ENCODE results near the gene TJP1. TPM values are rescaled to one million over a fixed set of nuclear protein-coding genes. Genes with fewer than 3 reads are reported as not detected.
"Not testable (repeated sequence)": the region's sequence is repeated elsewhere in the genome, so short reads cannot be mapped to it uniquely, and the experiment has no call there.

Gene TJP1
- total RNA-seq, 2 experiments from 2014 or later = not detected

DNA sequence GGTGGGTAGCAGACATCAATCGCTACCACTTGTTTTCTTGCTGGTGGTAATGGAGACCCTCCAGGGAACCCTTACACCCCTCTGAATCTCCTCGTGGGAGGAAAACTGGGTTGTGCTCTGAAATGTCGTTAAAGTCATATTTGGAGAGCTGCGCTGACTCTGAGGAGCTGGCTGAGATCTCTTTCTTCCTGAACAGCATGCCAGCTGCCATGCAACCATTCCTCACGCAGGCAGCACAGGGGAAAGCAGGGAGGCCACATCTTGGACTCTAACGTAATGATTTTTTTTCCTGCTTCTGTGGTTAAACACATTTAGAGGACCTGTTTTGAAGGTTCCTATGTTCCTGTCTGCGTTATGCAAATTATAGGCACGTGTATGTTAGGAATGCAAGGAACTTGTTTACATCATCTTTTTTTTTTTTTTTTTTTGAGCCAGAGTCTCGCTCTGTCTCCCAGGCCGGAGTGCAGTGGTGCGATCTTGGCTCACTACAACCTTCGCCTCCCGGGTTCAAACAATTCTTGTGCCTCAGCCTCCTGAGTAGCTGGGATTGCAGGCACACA, 156.7 kb downstream of the TJP1 start:
- CTCF ChIA-PET = no interaction called here
- H3K4me3 Mint-ChIP-seq = no peak overlapping the region
- H3K27me3 Mint-ChIP-seq = peaks cover 3% of the 10 kb centered on the region
- DNase-seq = no peak
- H3K27ac Mint-ChIP-seq = no peak overlapping the region
- TF ChIP-seq, protein P1, sequence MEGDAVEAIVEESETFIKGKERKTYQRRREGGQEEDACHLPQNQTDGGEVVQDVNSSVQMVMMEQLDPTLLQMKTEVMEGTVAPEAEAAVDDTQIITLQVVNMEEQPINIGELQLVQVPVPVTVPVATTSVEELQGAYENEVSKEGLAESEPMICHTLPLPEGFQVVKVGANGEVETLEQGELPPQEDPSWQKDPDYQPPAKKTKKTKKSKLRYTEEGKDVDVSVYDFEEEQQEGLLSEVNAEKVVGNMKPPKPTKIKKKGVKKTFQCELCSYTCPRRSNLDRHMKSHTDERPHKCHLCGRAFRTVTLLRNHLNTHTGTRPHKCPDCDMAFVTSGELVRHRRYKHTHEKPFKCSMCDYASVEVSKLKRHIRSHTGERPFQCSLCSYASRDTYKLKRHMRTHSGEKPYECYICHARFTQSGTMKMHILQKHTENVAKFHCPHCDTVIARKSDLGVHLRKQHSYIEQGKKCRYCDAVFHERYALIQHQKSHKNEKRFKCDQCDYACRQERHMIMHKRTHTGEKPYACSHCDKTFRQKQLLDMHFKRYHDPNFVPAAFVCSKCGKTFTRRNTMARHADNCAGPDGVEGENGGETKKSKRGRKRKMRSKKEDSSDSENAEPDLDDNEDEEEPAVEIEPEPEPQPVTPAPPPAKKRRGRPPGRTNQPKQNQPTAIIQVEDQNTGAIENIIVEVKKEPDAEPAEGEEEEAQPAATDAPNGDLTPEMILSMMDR (IDR thresholded peaks at IDR 0.05) = no peak
- H3K9me3 Mint-ChIP-seq = no peaks in the 10 kb centered on the region
- no peaks in the 10 kb centered on the region for H3K36me3 Mint-ChIP-seq (ENCODE audit: low read depth)
- ATAC-seq = no peak
- no peaks in the 10 kb centered on the region for H3K4me1 Mint-ChIP-seq (ENCODE audit: low read depth)
- intact Hi-C loops (cut with micrococcal nuclease) = no loop called here
- POLR2A ChIA-PET = no interaction called here

DNA sequence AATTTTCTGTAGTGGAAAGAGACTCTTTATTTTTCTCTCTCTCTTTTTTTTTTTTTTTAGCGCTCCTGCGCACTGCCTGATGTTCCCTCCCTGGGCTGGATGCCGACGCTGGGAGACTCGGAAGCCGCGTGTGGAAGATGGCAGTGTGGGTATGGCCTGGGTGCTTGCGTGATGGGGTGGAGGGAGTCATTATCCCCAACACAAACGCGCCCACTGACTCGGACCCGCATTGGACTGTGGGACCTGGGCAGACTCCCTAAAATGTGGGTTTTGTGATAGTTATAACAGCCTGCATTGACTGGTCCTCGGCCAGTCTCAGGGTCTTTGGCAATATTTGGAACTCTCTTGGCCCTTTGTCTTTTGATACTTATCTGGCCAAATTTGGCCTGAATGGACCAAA, 157.9 kb downstream of the TJP1 start:
- DNase-seq (no peak), ATAC-seq (no peak)
- ChIA-PET POLR2A (no interaction called here), CTCF (no interaction called here)
- Mint-ChIP-seq H3K4me3 (no peak overlapping the region), H3K4me1 (ENCODE audit: low read depth) (no peaks in the 10 kb centered on the region), H3K27ac (no peak overlapping the region), H3K36me3 (ENCODE audit: low read depth) (no peaks in the 10 kb centered on the region), H3K27me3 (peaks cover 3% of the 10 kb centered on the region), H3K9me3 (no peaks in the 10 kb centered on the region)
- TF ChIP-seq, protein P1 (IDR thresholded peaks at IDR 0.05) = no peak
- intact Hi-C loops (cut with micrococcal nuclease) = no loop called here

DNA sequence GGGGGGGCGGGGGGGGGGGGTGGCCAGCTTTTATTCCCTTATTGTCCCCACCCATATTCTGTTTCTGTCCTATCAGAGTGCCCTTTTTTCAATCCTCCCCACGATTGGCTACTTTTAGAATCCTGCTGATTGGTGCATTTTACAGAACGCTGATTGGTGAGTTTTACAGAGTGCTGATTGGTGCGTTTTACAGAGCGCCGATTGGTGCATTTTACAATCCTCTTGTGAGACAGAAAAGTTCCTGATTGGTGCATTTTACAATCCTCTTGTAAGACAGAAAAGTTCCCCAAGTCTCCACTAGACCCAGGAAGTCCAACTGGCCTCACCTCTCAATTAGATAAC, 164.8 kb downstream of the TJP1 start:
- POLR2A ChIA-PET; H3K36me3 Mint-ChIP-seq (ENCODE audit: low read depth); H3K27ac Mint-ChIP-seq; H3K4me1 Mint-ChIP-seq (ENCODE audit: low read depth); H3K4me3 Mint-ChIP-seq; intact Hi-C loops (cut with micrococcal nuclease); H3K27me3 Mint-ChIP-seq; H3K9me3 Mint-ChIP-seq; DNase-seq; ATAC-seq: not testable (repeated sequence)
- CTCF ChIA-PET = interaction anchor here (1.4 kb wide), 1 partner anchor 12 kb away, joined by 3 read pairs; no protein-coding TSS in a partner anchor

DNA sequence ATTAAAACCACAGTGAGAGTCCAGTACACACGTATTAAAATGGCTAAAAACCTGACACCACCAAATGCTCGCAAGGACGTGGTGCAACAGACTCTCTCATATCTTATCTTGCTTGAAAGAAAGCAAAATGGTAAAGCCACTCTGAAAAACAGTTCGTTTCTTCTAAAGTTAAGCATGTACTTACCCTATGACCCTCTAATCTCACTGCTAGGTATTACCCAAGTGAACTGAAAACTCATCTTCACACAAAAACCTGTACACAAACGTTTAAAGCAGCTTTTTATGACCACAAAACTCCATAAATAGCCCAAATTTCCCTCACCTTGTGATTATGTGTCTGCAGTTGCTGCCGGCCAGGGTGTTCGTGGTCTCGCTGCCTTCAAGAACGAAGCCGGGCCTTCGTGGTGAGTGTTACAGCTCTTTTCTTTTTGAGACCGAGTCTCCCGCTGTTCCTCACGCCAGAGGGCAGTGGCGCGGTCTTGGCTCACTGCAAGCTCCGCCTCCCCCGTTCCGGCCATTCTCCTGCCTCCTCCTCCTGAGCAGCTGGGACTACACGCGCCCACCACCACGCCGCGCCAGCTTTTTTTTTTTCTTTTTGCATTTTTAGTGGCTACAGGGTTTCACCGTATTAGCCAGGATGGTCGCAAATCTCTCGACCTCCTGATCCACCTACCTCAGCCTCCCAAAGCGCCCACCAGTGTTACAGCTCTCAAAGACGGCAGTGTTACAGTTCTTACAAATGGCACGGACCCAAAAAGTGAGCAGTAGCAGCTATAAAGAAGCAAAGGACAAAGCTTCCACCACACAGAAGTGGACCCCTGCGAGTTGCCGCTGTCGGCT, 165.4 kb downstream of the TJP1 start:
- H3K27me3 Mint-ChIP-seq = no peaks in the 10 kb centered on the region
- peaks cover 2% of the 10 kb centered on the region for H3K36me3 Mint-ChIP-seq (ENCODE audit: low read depth)
- ChIA-PET CTCF (interaction anchor here (0.7 to 1.4 kb wide), 2 partner anchors 12 to 30 kb away, joined by 3 read pairs; no protein-coding TSS in a partner anchor), POLR2A (no interaction called here)
- no peak overlapping the region for H3K4me3 Mint-ChIP-seq
- H3K4me1 Mint-ChIP-seq (ENCODE audit: low read depth) = no peaks in the 10 kb centered on the region
- H3K27ac Mint-ChIP-seq = no peak overlapping the region
- ATAC-seq (no peak), DNase-seq (no peak)
- H3K9me3 Mint-ChIP-seq = peaks cover 9% of the 10 kb centered on the region
- intact Hi-C loops (cut with micrococcal nuclease) = no loop called here
- TF ChIP-seq, protein P1 (IDR thresholded peaks at IDR 0.05) = no peak

DNA sequence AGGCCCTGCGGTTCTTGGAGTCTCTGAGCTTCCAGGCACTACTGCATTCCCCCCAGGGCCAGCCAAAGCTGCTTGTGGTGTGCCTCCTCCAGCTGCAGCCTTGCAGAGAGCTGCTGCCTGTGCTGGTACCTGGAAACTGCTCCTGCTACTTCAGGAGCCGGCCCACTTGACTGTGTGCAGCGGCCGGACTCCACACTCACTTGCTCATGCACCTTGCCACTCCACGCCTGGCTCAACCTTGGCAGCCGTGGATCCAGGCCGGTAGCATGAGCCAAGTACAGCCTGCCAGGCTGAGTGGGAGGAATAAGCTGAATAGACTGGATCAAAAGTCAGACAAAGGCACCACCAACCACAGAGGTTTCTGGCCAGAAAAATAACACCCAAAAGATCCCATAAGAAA, 169.7 kb downstream of the TJP1 start:
- Mint-ChIP-seq H3K4me1 (ENCODE audit: low read depth) (no peaks in the 10 kb centered on the region), H3K9me3 (peaks cover 6% of the 10 kb centered on the region), H3K4me3 (no peak overlapping the region), H3K27me3 (no peaks in the 10 kb centered on the region), H3K27ac (no peak overlapping the region), H3K36me3 (ENCODE audit: low read depth) (peaks cover 2% of the 10 kb centered on the region)
- TF ChIP-seq, protein P1 (IDR thresholded peaks at IDR 0.05) = no peak
- intact Hi-C loops (cut with micrococcal nuclease) = no loop called here
- CTCF ChIA-PET = no interaction called here
- DNase-seq (no peak), ATAC-seq (no peak)
- POLR2A ChIA-PET = no interaction called here
